HepG2 (cell line): ENCODE data around the gene TMEM185B. TPM values are rescaled to one million over a fixed set of nuclear protein-coding genes. Genes with fewer than 3 reads are reported as not detected.
"Not testable (repeated sequence)": the region's sequence is repeated elsewhere in the genome, so short reads cannot be mapped to it uniquely, and the experiment has no call there.

ENCODE experiments used
- ATAC-seq: fragments of 200-7000 bp; cut with Tn5 transposase; 3 replicates; pipeline ENCODE4 v1.9.1; 2020; ENCODE audit warnings: mild to moderate bottlenecking, moderate library complexity
- BruUV-seq: library from RNA; stranded (reverse); fragments of 400-500 nt; replicated peaks from 2 replicates; lab custom pipeline; 2021; lab: Mats Ljungman, UMichigan
- CTCF ChIA-PET: fragments of 300-600 bp; formaldehyde crosslinking; extraction: SDS; loops from one replicate; lab custom pipeline; 2021; ENCODE audit warnings: low total read pairs, inconsistent platforms, low intra/inter-chr PET ratio; lab: Yijun Ruan, JAX
- POLR2A ChIA-PET: fragments of 350-600 bp; sonication (Branson Sonifier 250); formaldehyde crosslinking; loops from one replicate; lab custom pipeline; 2020; ENCODE audit warnings: antibody characterized with exemption, inconsistent platforms; lab: Yijun Ruan, JAX
- DNase-seq: peaks from one replicate; pipeline ENCODE4 v3.0.0-alpha.2; 2015; ENCODE audit warnings: low spot score
- FAIRE-seq: peaks from 3 replicates; lab custom pipeline; 2011; peaks lifted over from hg19 to GRCh38; lab: Jason Lieb, UNC
- H2AFZ ChIP-seq: one replicate; pipeline ENCODE4 v1.6.1; 2011; ENCODE audit warnings: low read length, inconsistent platforms
- H3K27ac ChIP-seq: fragments of 300-600 bp; 3 replicates; pipeline ENCODE4 v1.8.0; 2011; ENCODE audit warnings: mixed run types, mild to moderate bottlenecking, mixed read lengths, low read length, inconsistent platforms; ENCODE audit not compliant: insufficient read depth; ENCODE audit errors: extremely low read length
- H3K27me3 ChIP-seq, 2 experiments: fragments of 200-600 bp in 1 of 2; 2 replicates in 1 of 2; 3 replicates in 1 of 2; pipeline versions ENCODE4 v1.6.0 to v1.8.0; 2011; ENCODE audit warnings: low read length in 2 of 2, mild to moderate bottlenecking in 2 of 2, moderate library complexity in 2 of 2, inconsistent platforms in 1 of 2; ENCODE audit not compliant: insufficient read depth in 2 of 2, control insufficient read depth in 1 of 2
- H3K36me3 ChIP-seq, 2 experiments: fragments of 200-600 bp in 1 of 2; replicated peaks in 1 of 2; 2 replicates in 1 of 2; 3 replicates in 1 of 2; pipeline versions ENCODE4 v1.5.1 to v1.8.0; 2011; ENCODE audit warnings: low read length in 2 of 2, inconsistent platforms in 1 of 2; ENCODE audit not compliant: insufficient read depth in 2 of 2, control insufficient read depth in 1 of 2
- H3K4me1 ChIP-seq: 2 replicates; pipeline ENCODE4 v1.5.1; 2012; ENCODE audit warnings: low read length, inconsistent platforms; ENCODE audit not compliant: insufficient read depth
- H3K4me2 ChIP-seq: 2 replicates; pipeline ENCODE4 v1.6.0; 2011; ENCODE audit warnings: low read depth, low read length, inconsistent platforms
- H3K4me3 ChIP-seq, 3 experiments: fragments of 200-600 bp in 1 of 3; sonication (generic), shearing (Covaris generic) in 1 of 3; replicated peaks in 1 of 3; 2 replicates each; pipeline ENCODE4 v1.5.1; 2011 to 2016; ENCODE audit warnings: low read length in 3 of 3, inconsistent platforms in 2 of 3, low read depth in 2 of 3, mild to moderate bottlenecking in 2 of 3, control low read depth in 1 of 3, mixed read lengths in 1 of 3; ENCODE audit not compliant: insufficient read depth in 1 of 3
- H3K79me2 ChIP-seq: one replicate; pipeline ENCODE4 v1.6.1; 2011; ENCODE audit warnings: low read length, inconsistent platforms; ENCODE audit not compliant: insufficient read depth
- H3K9ac ChIP-seq: 2 replicates; pipeline ENCODE4 v1.6.0; 2011; ENCODE audit warnings: mild to moderate bottlenecking, low read depth, low read length, inconsistent platforms; ENCODE audit not compliant: insufficient read depth
- H3K9me3 ChIP-seq: 2 replicates; pipeline ENCODE4 v1.5.1; 2012; ENCODE audit warnings: mild to moderate bottlenecking, low read length
- H4K20me1 ChIP-seq: 2 replicates; pipeline ENCODE4 v1.6.0; 2011; ENCODE audit warnings: inconsistent platforms, mild to moderate bottlenecking, low read length, moderate library complexity; ENCODE audit not compliant: insufficient read depth
- CC2D1A ChIP-seq: sonication (generic); formaldehyde crosslinking; IDR thresholded peaks from 2 replicates; pipeline ENCODE4 v1.8.1; 2023; ENCODE audit warnings: mild to moderate bottlenecking, missing genetic modification reagents
- CREB1 ChIP-seq, 2 experiments: fragments of 450-650 bp in 1 of 2; IDR thresholded peaks; 2 replicates each; pipeline ENCODE4 v1.6.1; 2016 to 2017; ENCODE audit warnings: control low read depth in 1 of 2, mild to moderate bottlenecking in 1 of 2, missing compliant biosample characterization in 1 of 2, missing genetic modification characterization in 1 of 2
- FOXK2 ChIP-seq: fragments of 450-650 bp; IDR thresholded peaks from 2 replicates; pipeline ENCODE4 v1.6.1; 2016
- FOXP4 ChIP-seq: sonication (generic); formaldehyde crosslinking; IDR thresholded peaks from 2 replicates; pipeline ENCODE4 v1.4.0; 2020; ENCODE audit warnings: missing genetic modification reagents
- KAT2B ChIP-seq: fragments of 150-350 bp; IDR thresholded peaks from 2 replicates; pipeline ENCODE4 v1.6.1; 2014; ENCODE audit warnings: low read depth, low read length, borderline replicate concordance
- NCOR1 ChIP-seq: fragments of 200-600 bp; sonication (generic); IDR thresholded peaks from 2 replicates; pipeline ENCODE4 v1.7.0; 2017; ENCODE audit warnings: antibody characterized with exemption, low read length, borderline replicate concordance
- SAFB2 ChIP-seq: sonication (generic); formaldehyde crosslinking; IDR thresholded peaks from 2 replicates; pipeline ENCODE4 v1.5.1; 2020; ENCODE audit warnings: missing genetic modification reagents, low read depth, mild to moderate bottlenecking, borderline replicate concordance
- STAG1 ChIP-seq: sonication (generic); formaldehyde crosslinking; IDR thresholded peaks from 2 replicates; pipeline ENCODE4 v1.4.0; 2020; ENCODE audit warnings: missing genetic modification reagents
- ZBTB14 ChIP-seq: sonication (generic); formaldehyde crosslinking; IDR thresholded peaks from 2 replicates; pipeline ENCODE4 v1.4.0; 2020; ENCODE audit warnings: missing genetic modification reagents
- ZBTB46 ChIP-seq: sonication (generic); formaldehyde crosslinking; IDR thresholded peaks from 2 replicates; pipeline ENCODE4 v1.4.0; 2020; ENCODE audit warnings: mild to moderate bottlenecking, missing genetic modification reagents, borderline replicate concordance
- ZBTB7A ChIP-seq: sonication (generic); formaldehyde crosslinking; IDR thresholded peaks from 2 replicates; pipeline ENCODE4 v1.8.0; 2022; ENCODE audit warnings: mild to moderate bottlenecking, missing genetic modification reagents
- ZNF234 ChIP-seq: sonication (generic); formaldehyde crosslinking; conservative IDR thresholded peaks from 2 replicates; pipeline ENCODE4 v1.5.1; 2020; ENCODE audit warnings: mild to moderate bottlenecking, missing genetic modification reagents
- ZNF430 ChIP-seq: sonication (generic); formaldehyde crosslinking; IDR thresholded peaks from 2 replicates; pipeline ENCODE4 v1.9.0; 2021; ENCODE audit warnings: mild to moderate bottlenecking, missing genetic modification reagents
- WGBS: methylation state at CpG from one replicate; pipeline ENCODE4 v1.1.6; 2017; ENCODE audit warnings: low lambda C conversion rate; 5-methylcytosine and 5-hydroxymethylcytosine counted together
- in situ Hi-C: cut with HindIII; loops from 2 replicates; pipeline ENCODE4 v1.10.0; 2017; ENCODE audit warnings: low pct_unique_long_range_greater_than_20kb; ENCODE audit not compliant: extremely low pct_ligation_motif_present
- intact Hi-C: fragments of 100-400 bp; cut with micrococcal nuclease; formaldehyde crosslinking; loops from one replicate; pipeline ENCODE4 v1.10.0; 2022; ENCODE audit not compliant: unreplicated experiment
- polyA plus RNA-seq, 8 experiments: library from polyadenylated mRNA; depleted of rRNA in 3 of 8; stranded (reverse) in 7 of 8; unstranded in 1 of 8; fragments of >200 nt; fragmentation: Illumina TruSeq in 4 of 8; extraction: Trizol in 4 of 8; gene quantifications; 2 replicates each; pipeline versions ENCODE4 v1.2.1 to v1.2.3, GENCODE V29; 2011 to 2016; ENCODE audit warnings: low read depth in 4 of 8, missing spikeins in 1 of 8, mixed read lengths in 1 of 8; ENCODE audit not compliant: insufficient read depth in 1 of 8
- total RNA-seq, 5 experiments: library from RNA; depleted of rRNA; stranded (reverse); fragments of >200 nt; fragmentation: Illumina TruSeq; extraction: Trizol; gene quantifications; 2 replicates each; pipeline ENCODE4 v1.2.3, GENCODE V29; 2016; ENCODE audit warnings: low read depth in 1 of 5

Gene TMEM185B
- total and polyA plus RNA-seq, 2 of the 13 experiments (the other 11 are each of a cell fraction or from before 2014, with no cell fraction given): 5.6 to 7.0 TPM

GRCh38 chr2:120199817-120200459 lies 23.3 kb downstream of the TMEM185B start:
- WGBS: 56% methylated on average over 10 of the region's 10 CpGs
- H3K79me2 ChIP-seq, H3K4me3 ChIP-seq, CTCF ChIA-PET, FAIRE-seq, DNase-seq, H3K36me3 ChIP-seq, H3K27me3 ChIP-seq, H3K9me3 ChIP-seq, H3K4me2 ChIP-seq, BruUV-seq, H2AFZ ChIP-seq, intact Hi-C loops, H4K20me1 ChIP-seq, POLR2A ChIA-PET, H3K9ac ChIP-seq, H3K27ac ChIP-seq, ATAC-seq: not testable (repeated sequence)
- H3K4me1 ChIP-seq: peaks cover 23% of the 10 kb centered on the region
- in situ Hi-C loops: loop anchor here (10.0 kb wide), 1 partner anchor 115 kb away; no protein-coding TSS in a partner anchor

DNA sequence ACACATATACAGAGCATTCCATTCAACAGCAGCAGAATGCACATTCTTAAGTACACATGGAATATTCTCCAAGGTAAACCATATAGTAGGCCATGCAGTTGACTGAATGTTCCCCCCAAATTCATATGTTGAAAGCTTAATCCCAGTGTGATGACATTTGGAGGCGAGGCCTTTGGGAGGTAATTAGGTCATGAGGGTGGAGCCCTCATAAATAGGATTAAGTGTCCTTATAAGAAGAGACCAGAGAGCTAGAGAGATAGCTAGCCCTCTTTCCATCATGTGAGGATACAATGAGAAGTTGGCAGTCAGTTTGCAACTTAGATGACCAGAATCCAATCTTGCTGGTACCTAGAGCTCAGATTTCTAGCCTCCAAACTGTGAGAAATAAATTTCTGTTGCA lies 27.6 kb downstream of the TMEM185B start:
- ChIA-PET CTCF (no interaction called here), POLR2A (no interaction called here)
- Histone ChIP-seq H2AFZ (no peak overlapping the region), H3K4me3 (no peak overlapping the region), H3K9ac (no peak overlapping the region), H3K27me3 (no peaks in the 10 kb centered on the region), H3K27ac (no peak overlapping the region), H3K4me2 (no peak overlapping the region), H3K79me2 (no peaks in the 10 kb centered on the region), H3K4me1 (peaks cover 5% of the 10 kb centered on the region), H4K20me1 (no peaks in the 10 kb centered on the region), H3K36me3 (no peaks in the 10 kb centered on the region), H3K9me3 (peaks cover 8% of the 10 kb centered on the region)
- in situ Hi-C loops: no loop called here
- no peak for ATAC-seq
- no peak for FAIRE-seq
- DNase-seq: no peak
- intact Hi-C loops: no loop called here
- WGBS: 56% methylated on average over 1 of the region's 1 CpG
- no TSS peak for BruUV-seq
- TF ChIP-seq NCOR1 (no peak), ZBTB7A (CRISPR knock-in tag) (no peak), CREB1 (IDR thresholded peaks at IDR 0.05) (no peak), CREB1 (CRISPR knock-in tag; IDR thresholded peaks at IDR 0.05) (no peak), STAG1 (CRISPR knock-in tag) (no peak), ZNF234 (CRISPR knock-in tag) (no peak), KAT2B (no peak), ZNF430 (no peak), FOXP4 (CRISPR knock-in tag) (no peak), SAFB2 (CRISPR knock-in tag) (no peak), FOXK2 (no peak), ZBTB14 (CRISPR knock-in tag) (no peak), ZBTB46 (CRISPR knock-in tag) (no peak), CC2D1A (CRISPR knock-in tag) (no peak)
